CD14-positive monocyte (primary cell): ENCODE results near the gene SMAD6. TPM values are rescaled to one million over a fixed set of nuclear protein-coding genes. Genes with fewer than 3 reads are reported as not detected.

Experiments used
- DNase-seq, 3 donors: peaks; one replicate each; pipeline ENCODE4 v3.0.0-alpha.2; 2011 to 2022
- H2AFZ ChIP-seq: 2 replicates; pipeline ENCODE4 v1.6.0; 2012; ENCODE audit warnings: mild to moderate bottlenecking, low read depth, low read length, inconsistent platforms; ENCODE audit not compliant: insufficient read depth, poor library complexity, severe bottlenecking
- H3K27ac ChIP-seq, 2 donors: 1 replicate in 1 of 2; 2 replicates in 1 of 2; pipeline ENCODE4 v1.5.1; 2012 to 2013; ENCODE audit warnings: low read length in 2 of 2, control low read depth in 1 of 2, inconsistent platforms in 1 of 2, low read depth in 1 of 2, mild to moderate bottlenecking in 1 of 2
- H3K27me3 ChIP-seq, 2 donors: one replicate each; pipeline versions ENCODE4 v1.6.0 to v1.6.1; 2011 to 2013; ENCODE audit warnings: low read length in 2 of 2; ENCODE audit not compliant: control insufficient read depth in 2 of 2, insufficient read depth in 2 of 2
- H3K36me3 ChIP-seq, 2 donors: replicated peaks in 1 of 2; 1 replicate in 1 of 2; 2 replicates in 1 of 2; pipeline versions ENCODE4 v1.5.1 to v1.6.1; 2012 to 2013; ENCODE audit warnings: low read length in 2 of 2, control low read depth in 1 of 2, inconsistent platforms in 1 of 2, mild to moderate bottlenecking in 1 of 2; ENCODE audit not compliant: insufficient read depth in 2 of 2, control insufficient read depth in 1 of 2
- H3K4me1 ChIP-seq, 2 donors: 1 replicate in 1 of 2; 2 replicates in 1 of 2; pipeline versions ENCODE4 v1.5.1 to v1.6.1; 2012 to 2013; ENCODE audit warnings: low read length in 2 of 2, control low read depth in 1 of 2, inconsistent platforms in 1 of 2, mild to moderate bottlenecking in 1 of 2, moderate library complexity in 1 of 2; ENCODE audit not compliant: insufficient read depth in 2 of 2, control insufficient read depth in 1 of 2
- H3K4me2 ChIP-seq: replicated peaks from 2 replicates; pipeline ENCODE3; 2012; ENCODE audit warnings: low read length, moderate library complexity, mild to moderate bottlenecking; ENCODE audit not compliant: poor library complexity, severe bottlenecking; ENCODE audit errors: extremely low read depth
- H3K4me3 ChIP-seq, 3 experiments: fragments of 200-600 bp in 1 of 3; sonication (generic) in 1 of 3; replicated peaks in 1 of 3; 1 replicate in 2 of 3; 2 replicates in 1 of 3; pipeline ENCODE4 v1.5.1; 2011 to 2013; ENCODE audit warnings: low read length in 3 of 3, mild to moderate bottlenecking in 3 of 3, control low read depth in 2 of 3, low read depth in 2 of 3, inconsistent platforms in 1 of 3, moderate library complexity in 1 of 3
- H3K79me2 ChIP-seq: 2 replicates; pipeline ENCODE4 v1.6.0; 2012; ENCODE audit warnings: mild to moderate bottlenecking, control low read depth, inconsistent platforms, low read length, moderate library complexity; ENCODE audit not compliant: insufficient read depth
- H3K9ac ChIP-seq: 2 replicates; pipeline ENCODE4 v1.6.0; 2017; ENCODE audit warnings: low read length, mild to moderate bottlenecking; ENCODE audit not compliant: insufficient read depth, poor library complexity, severe bottlenecking
- H3K9me3 ChIP-seq, 2 donors: replicated peaks in 1 of 2; 1 replicate in 1 of 2; 2 replicates in 1 of 2; pipeline versions ENCODE4 v1.5.1 to v1.6.1; 2012 to 2013; ENCODE audit warnings: low read length in 2 of 2, control low read depth in 1 of 2; ENCODE audit not compliant: control insufficient read depth in 1 of 2, insufficient read depth in 1 of 2
- H4K20me1 ChIP-seq: 2 replicates; pipeline ENCODE4 v1.6.0; 2012; ENCODE audit warnings: mild to moderate bottlenecking, low read length, control low read depth, moderate library complexity; ENCODE audit not compliant: insufficient read depth
- H3K27ac Mint-ChIP-seq, 7 donors: one replicate each; pipeline ENCODE4 v1.8.0; 2020; ENCODE audit warnings: mild to moderate bottlenecking in 7 of 7, mixed read lengths in 7 of 7, moderate library complexity in 6 of 7, inconsistent platforms in 2 of 7
- H3K27me3 Mint-ChIP-seq, 3 donors: one replicate each; pipeline ENCODE4 v1.8.0; 2021 to 2022; ENCODE audit warnings: low read depth in 3 of 3, mild to moderate bottlenecking in 3 of 3, mixed read lengths in 3 of 3, moderate library complexity in 3 of 3, inconsistent platforms in 1 of 3
- H3K36me3 Mint-ChIP-seq, 2 donors: one replicate each; pipeline ENCODE4 v1.8.0; 2020; ENCODE audit warnings: mixed read lengths in 2 of 2, inconsistent platforms in 1 of 2, mild to moderate bottlenecking in 1 of 2
- H3K4me1 Mint-ChIP-seq: one replicate; pipeline ENCODE4 v1.8.0; 2020; ENCODE audit warnings: mild to moderate bottlenecking, mixed read lengths
- H3K4me3 Mint-ChIP-seq, 2 donors: one replicate each; pipeline ENCODE4 v1.8.0; 2020; ENCODE audit warnings: mild to moderate bottlenecking in 2 of 2, mixed read lengths in 2 of 2, moderate library complexity in 1 of 2
- H3K9me3 Mint-ChIP-seq, 7 donors: one replicate each; pipeline ENCODE4 v1.8.0; 2020 to 2022; ENCODE audit warnings: mixed read lengths in 7 of 7, mild to moderate bottlenecking in 6 of 7, moderate library complexity in 6 of 7, inconsistent platforms in 2 of 7
- CTCF ChIP-seq: fragments of 200-600 bp; IDR thresholded peaks from one replicate; pipeline ENCODE4 v1.8.0; 2022; ENCODE audit warnings: antibody characterized with exemption, mild to moderate bottlenecking
- WGBS: methylation state at CpG from one replicate; pipeline ENCODE4 v1.1.5; 2013; ENCODE audit warnings: missing lambda C conversion rate; ENCODE audit not compliant: insufficient coverage; 5-methylcytosine and 5-hydroxymethylcytosine counted together
- intact Hi-C, 2 donors: fragments of 100-400 bp; cut with micrococcal nuclease; formaldehyde crosslinking; loops; one replicate each; pipeline versions ENCODE4 v1.15.0 to v1.15.1; 2023
- polyA plus RNA-seq, 3 donors: library from polyadenylated mRNA; depleted of rRNA in 1 of 3; unstranded in 2 of 3; stranded (reverse) in 1 of 3; fragments of 300-500 nt in 2 of 3; fragments of >200 nt in 1 of 3; fragmentation: Illumina TruSeq in 2 of 3; gene quantifications; 1 replicate in 2 of 3; 2 replicates in 1 of 3; pipeline ENCODE4 v1.2.3, GENCODE V29; 2012 to 2021

Gene SMAD6
- polyA plus RNA-seq, 3 donors, result 0.31 TPM; not detected in 2

GRCh38 chr15:66653398-66653797 is 48.6 kb upstream of the SMAD6 start:
- no peaks in the 10 kb centered on the region for H4K20me1 ChIP-seq
- H3K36me3 ChIP-seq, result no peaks in the 10 kb centered on the region
- H3K36me3 Mint-ChIP-seq, result peaks cover 0 to 1% of the 10 kb centered on the region in 2 donors
- peaks cover 2 to 5% of the 10 kb centered on the region in 2 donors for H3K4me1 ChIP-seq
- no peak overlapping the region for H3K27ac Mint-ChIP-seq
- H3K4me3 ChIP-seq, result no peak overlapping the region
- H3K79me2 ChIP-seq, result no peaks in the 10 kb centered on the region
- H2AFZ ChIP-seq, result no peak overlapping the region
- intact Hi-C loops, result no loop called here
- H3K27ac ChIP-seq, result no peak overlapping the region
- TF ChIP-seq CTCF, result no peak
- H3K9me3 Mint-ChIP-seq, result peaks cover 0 to 3% (median 0%) of the 10 kb centered on the region in 7 donors
- 97% methylated on average over 5 of the region's 6 CpGs for WGBS
- no peak overlapping the region for H3K9ac ChIP-seq
- peaks cover 0 to 12% of the 10 kb centered on the region in 2 donors for H3K27me3 ChIP-seq
- no peak overlapping the region for H3K4me2 ChIP-seq
- H3K4me1 Mint-ChIP-seq, result peaks cover 13% of the 10 kb centered on the region
- no peak overlapping the region for H3K4me3 Mint-ChIP-seq
- H3K9me3 ChIP-seq, result no peaks in the 10 kb centered on the region
- H3K27me3 Mint-ChIP-seq, result peaks cover 6 to 29% (median 19%) of the 10 kb centered on the region in 3 donors
- DNase-seq, result no peak

DNA sequence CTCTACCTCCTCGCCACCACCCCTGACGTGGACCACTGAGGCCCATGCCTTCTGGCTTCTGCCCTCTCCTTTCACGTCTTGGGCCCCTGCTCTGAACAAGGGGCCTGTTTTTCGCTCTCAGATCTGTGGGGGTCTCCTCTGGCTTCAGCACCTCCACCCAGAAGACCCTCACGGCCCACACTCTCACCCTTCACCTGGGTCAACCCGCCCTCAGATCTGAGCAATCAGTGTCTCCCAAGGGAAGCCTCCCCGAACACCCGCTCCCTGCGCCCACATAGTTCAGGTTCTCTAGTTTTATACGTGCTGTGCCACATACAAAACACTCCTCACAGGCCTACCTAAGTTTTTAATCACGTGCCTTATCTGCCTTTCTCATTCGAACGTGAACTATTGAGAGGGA is 48.2 kb upstream of the SMAD6 start:
- Histone ChIP-seq H3K4me2 (no peak overlapping the region), H2AFZ (no peak overlapping the region), H3K9ac (no peak overlapping the region), H3K27ac (no peak overlapping the region), H3K36me3 (no peaks in the 10 kb centered on the region), H3K4me3 (no peak overlapping the region), H3K4me1 (peaks cover 2 to 5% of the 10 kb centered on the region in 2 donors), H3K27me3 (peaks cover 0 to 12% of the 10 kb centered on the region in 2 donors), H3K79me2 (no peaks in the 10 kb centered on the region), H3K9me3 (no peaks in the 10 kb centered on the region), H4K20me1 (no peaks in the 10 kb centered on the region)
- DNase-seq, result no peak
- Mint-ChIP-seq H3K4me1 (peaks cover 13% of the 10 kb centered on the region), H3K4me3 (peak overlapping the region in 1 of 2 donors; percentile 8), H3K9me3 (peaks cover 0 to 3% (median 0%) of the 10 kb centered on the region in 7 donors), H3K27ac (peak overlapping the region in 1 of 7 donors; percentile 65), H3K27me3 (peaks cover 6 to 29% (median 19%) of the 10 kb centered on the region in 3 donors), H3K36me3 (peaks cover 0 to 1% of the 10 kb centered on the region in 2 donors)
- intact Hi-C loops, result no loop called here
- no peak for TF ChIP-seq CTCF
- WGBS, result 97% methylated on average over 11 of the region's 13 CpGs
